Progenitor cell of endocrine pancreas (in vitro differentiated cells): ENCODE results near the gene ZNF778. TPM values are rescaled to one million over a fixed set of nuclear protein-coding genes. Genes with fewer than 3 reads are reported as not detected.

Experiments
- DNase-seq: peaks from one replicate; pipeline ENCODE4 v3.0.0; 2021; ENCODE audit warnings: low spot score; ENCODE audit not compliant: unreplicated experiment
- H3K27ac Mint-ChIP-seq: 2 replicates; pipeline ENCODE4 v1.8.0; 2021; ENCODE audit warnings: mild to moderate bottlenecking, moderate library complexity, mixed read lengths
- H3K27me3 Mint-ChIP-seq: 2 replicates; pipeline ENCODE4 v1.8.0; 2021; ENCODE audit warnings: mixed read lengths
- H3K36me3 Mint-ChIP-seq: 2 replicates; pipeline ENCODE4 v1.8.0; 2022; ENCODE audit warnings: mixed read lengths; ENCODE audit not compliant: insufficient read depth
- H3K4me1 Mint-ChIP-seq: 2 replicates; pipeline ENCODE4 v1.8.0; 2021; ENCODE audit warnings: low read depth, mixed read lengths
- H3K4me3 Mint-ChIP-seq: 2 replicates; pipeline ENCODE4 v1.8.0; 2021; ENCODE audit warnings: low read depth, mild to moderate bottlenecking, moderate library complexity, mixed read lengths
- H3K9me3 Mint-ChIP-seq: 2 replicates; pipeline ENCODE4 v1.8.0; 2021; ENCODE audit warnings: low read depth, mixed read lengths
- total RNA-seq: library from RNA; stranded (reverse); gene quantifications from 2 replicates; pipeline ENCODE4 v1.2.1, GENCODE V29; 2021
- TF ChIP-seq, protein P1 (sequence below): fragments of 200-600 bp; sonication (generic); IDR thresholded peaks from one replicate; pipeline ENCODE4 v1.5.0; 2021; ENCODE audit warnings: antibody characterized with exemption, mild to moderate bottlenecking; ENCODE audit not compliant: unreplicated experiment

Gene ZNF778
- total RNA-seq, 1 donor from 2014 or later = 11.2 TPM

DNA sequence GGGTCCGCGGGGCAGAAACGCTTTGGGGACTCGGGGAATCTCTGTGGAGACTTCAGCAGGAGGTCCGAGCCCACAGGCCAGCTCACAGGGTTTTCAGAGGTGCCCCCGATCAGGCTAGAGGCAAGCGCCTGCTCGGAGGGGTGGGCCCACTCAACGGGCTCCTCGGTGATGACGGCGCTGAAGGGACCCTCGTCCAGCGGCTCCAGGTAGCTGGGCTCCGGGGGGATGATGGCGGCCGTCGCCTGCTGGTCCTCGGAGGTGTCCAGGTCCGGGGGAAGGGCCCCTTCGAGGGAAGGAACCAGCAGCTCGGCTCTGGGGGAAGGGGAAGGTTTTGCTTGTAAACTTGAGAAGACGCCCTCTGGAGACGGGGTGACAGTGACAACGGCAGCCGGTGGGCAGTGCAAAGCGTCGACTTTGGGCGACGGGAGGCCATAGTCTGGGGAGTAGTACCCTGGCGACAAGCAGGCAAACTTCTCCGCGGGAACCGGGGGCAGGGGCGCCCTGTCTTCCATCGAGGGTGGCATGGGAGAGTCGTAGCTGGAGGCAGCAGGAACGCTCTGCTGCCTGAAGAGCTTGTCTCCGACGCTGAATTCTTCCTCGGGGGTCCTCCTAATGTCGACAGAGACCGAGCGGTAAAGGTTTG is 63.2 kb downstream of the ZNF778 start:
- H3K4me1 Mint-ChIP-seq = no peaks in the 10 kb centered on the region
- TF ChIP-seq, protein P1, sequence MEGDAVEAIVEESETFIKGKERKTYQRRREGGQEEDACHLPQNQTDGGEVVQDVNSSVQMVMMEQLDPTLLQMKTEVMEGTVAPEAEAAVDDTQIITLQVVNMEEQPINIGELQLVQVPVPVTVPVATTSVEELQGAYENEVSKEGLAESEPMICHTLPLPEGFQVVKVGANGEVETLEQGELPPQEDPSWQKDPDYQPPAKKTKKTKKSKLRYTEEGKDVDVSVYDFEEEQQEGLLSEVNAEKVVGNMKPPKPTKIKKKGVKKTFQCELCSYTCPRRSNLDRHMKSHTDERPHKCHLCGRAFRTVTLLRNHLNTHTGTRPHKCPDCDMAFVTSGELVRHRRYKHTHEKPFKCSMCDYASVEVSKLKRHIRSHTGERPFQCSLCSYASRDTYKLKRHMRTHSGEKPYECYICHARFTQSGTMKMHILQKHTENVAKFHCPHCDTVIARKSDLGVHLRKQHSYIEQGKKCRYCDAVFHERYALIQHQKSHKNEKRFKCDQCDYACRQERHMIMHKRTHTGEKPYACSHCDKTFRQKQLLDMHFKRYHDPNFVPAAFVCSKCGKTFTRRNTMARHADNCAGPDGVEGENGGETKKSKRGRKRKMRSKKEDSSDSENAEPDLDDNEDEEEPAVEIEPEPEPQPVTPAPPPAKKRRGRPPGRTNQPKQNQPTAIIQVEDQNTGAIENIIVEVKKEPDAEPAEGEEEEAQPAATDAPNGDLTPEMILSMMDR = no peak
- no peak overlapping the region for H3K27ac Mint-ChIP-seq
- H3K27me3 Mint-ChIP-seq = no peaks in the 10 kb centered on the region
- H3K36me3 Mint-ChIP-seq = peaks cover 5% of the 10 kb centered on the region
- no peak overlapping the region for H3K4me3 Mint-ChIP-seq
- H3K9me3 Mint-ChIP-seq = no peaks in the 10 kb centered on the region
- DNase-seq = no peak

DNA sequence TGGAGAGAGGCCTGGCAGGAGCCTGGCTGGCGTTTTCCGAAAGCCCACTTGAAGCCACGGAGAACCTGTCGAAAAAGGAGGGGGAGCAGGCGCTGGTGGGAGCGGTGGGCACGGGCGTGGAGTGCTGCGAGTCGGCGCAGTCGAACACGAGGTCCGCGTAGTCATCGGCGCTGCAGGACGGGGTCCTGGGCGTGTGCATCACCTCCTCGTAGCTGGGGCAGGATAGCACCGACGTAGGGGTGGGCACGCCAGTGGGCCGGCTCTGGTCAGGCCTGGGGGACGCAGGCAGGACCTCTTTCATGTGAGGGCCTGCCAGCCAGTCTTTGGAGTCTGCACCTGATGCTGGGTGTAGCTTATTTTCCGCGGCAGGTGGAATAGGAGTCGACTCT is 63.7 kb downstream of the ZNF778 start:
- no peak overlapping the region for H3K27ac Mint-ChIP-seq
- TF ChIP-seq, protein P1 = no peak
- no peaks in the 10 kb centered on the region for H3K9me3 Mint-ChIP-seq
- no peaks in the 10 kb centered on the region for H3K27me3 Mint-ChIP-seq
- H3K4me3 Mint-ChIP-seq = no peak overlapping the region
- no peaks in the 10 kb centered on the region for H3K4me1 Mint-ChIP-seq
- peaks cover 7% of the 10 kb centered on the region for H3K36me3 Mint-ChIP-seq
- no peak for DNase-seq

DNA sequence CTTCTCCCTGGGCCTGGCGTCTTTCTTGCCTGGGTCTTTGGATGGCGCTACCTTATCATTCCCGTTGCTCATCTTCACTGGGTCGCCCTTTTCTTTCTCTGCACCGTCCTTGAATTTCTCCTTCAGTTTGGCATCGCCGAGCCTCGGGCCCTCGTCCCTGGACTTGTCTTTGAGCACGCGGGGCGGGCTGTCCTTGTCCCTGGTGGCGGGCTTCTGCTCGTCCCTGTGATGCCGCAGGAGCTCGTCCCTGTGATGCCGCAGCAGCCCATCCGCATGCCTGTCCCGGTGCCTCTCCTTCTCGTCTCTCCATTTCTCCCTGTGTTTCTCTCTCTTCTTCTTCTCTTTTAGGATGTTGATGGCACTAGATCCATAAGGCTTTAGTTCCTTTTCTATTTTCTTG is 64.3 kb downstream of the ZNF778 start:
- TF ChIP-seq, protein P1 = no peak
- no peaks in the 10 kb centered on the region for H3K27me3 Mint-ChIP-seq
- no peak overlapping the region for H3K4me3 Mint-ChIP-seq
- no peak for DNase-seq
- no peaks in the 10 kb centered on the region for H3K9me3 Mint-ChIP-seq
- H3K36me3 Mint-ChIP-seq = peaks cover 8% of the 10 kb centered on the region
- no peak overlapping the region for H3K27ac Mint-ChIP-seq
- no peaks in the 10 kb centered on the region for H3K4me1 Mint-ChIP-seq

DNA sequence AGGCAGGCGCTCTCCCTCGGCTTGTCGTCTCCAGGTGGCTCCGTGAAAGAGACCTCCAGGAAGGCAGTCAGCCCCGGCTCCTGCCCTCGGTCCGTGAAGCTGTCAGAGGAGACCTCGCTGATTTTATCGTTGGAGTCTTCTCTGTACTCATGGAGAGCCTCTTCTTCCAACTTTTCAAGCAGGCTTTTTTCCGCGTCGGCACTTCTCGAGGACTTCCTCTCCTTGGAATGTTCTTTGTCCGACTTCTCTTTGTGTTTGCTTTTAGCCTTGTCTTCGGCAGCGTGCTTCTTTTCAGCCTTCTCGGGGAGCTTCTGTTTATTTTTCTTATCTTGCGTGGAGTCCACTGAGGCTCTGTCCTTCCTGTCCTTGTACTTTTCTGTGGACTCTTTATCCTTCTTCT is 65.0 kb downstream of the ZNF778 start:
- no peaks in the 10 kb centered on the region for H3K4me1 Mint-ChIP-seq
- H3K4me3 Mint-ChIP-seq = no peak overlapping the region
- H3K27ac Mint-ChIP-seq = no peak overlapping the region
- peaks cover 10% of the 10 kb centered on the region for H3K36me3 Mint-ChIP-seq
- TF ChIP-seq, protein P1 = no peak
- no peaks in the 10 kb centered on the region for H3K27me3 Mint-ChIP-seq
- no peaks in the 10 kb centered on the region for H3K9me3 Mint-ChIP-seq
- DNase-seq = no peak

DNA sequence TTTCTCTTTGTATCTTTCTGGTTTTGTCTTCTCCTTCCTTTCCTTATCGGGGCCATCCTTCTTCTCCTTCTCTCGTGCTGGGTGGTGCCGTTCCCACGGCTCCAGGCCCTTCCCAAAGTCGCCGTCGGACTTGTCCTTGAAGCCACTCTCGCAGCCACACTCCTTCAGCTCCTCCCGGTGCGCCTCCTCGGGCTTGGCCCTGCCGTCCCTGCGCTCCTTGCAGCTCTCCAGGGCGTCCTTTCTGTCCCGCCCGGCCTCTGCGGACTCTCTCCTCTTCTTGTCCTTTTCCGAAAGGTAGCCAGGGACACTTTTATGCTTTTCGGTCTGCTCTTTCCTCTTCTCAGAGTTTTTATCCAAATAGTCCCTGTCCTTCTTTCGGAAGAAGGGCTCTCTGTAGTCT is 65.9 kb downstream of the ZNF778 start:
- TF ChIP-seq, protein P1 = no peak
- H3K36me3 Mint-ChIP-seq = peaks cover 13% of the 10 kb centered on the region
- H3K4me1 Mint-ChIP-seq = no peaks in the 10 kb centered on the region
- no peak overlapping the region for H3K4me3 Mint-ChIP-seq
- H3K9me3 Mint-ChIP-seq = no peaks in the 10 kb centered on the region
- H3K27ac Mint-ChIP-seq = no peak overlapping the region
- H3K27me3 Mint-ChIP-seq = no peaks in the 10 kb centered on the region
- DNase-seq = no peak
